ENCODE measurements around the gene UQCRC1. TPM values are rescaled to one million over a fixed set of nuclear protein-coding genes. Genes with fewer than 3 reads are reported as not detected.
A peak's percentile ranks its signal among the peaks of the same experiment; 100 is the strongest.

UQCRC1 gene
- total RNA-seq = 100 to 1,000 TPM; 167 to 170 TPM

GRCh38 chr3:48609088-48610005 lies at the start of gene UQCRC1:
TSS of gene UQCRC1 (minus strand) at chr3:48609646. CDS start at chr3:48609620, 26 bp downstream.
- H3K4me1 Mint-ChIP-seq = peaks cover 31% of the 10 kb centered on the region
- H3K36me3 Mint-ChIP-seq (ENCODE audit: low read depth) = peaks cover 29% of the 10 kb centered on the region
- ChIA-PET POLR2A (interaction anchor here (0.8 to 1.5 kb wide), 4 partner anchors 10 to 363 kb away, joined by 3 to 9 read pairs (median 3); partner anchors contain the start of gene SLC26A6), CTCF (interaction anchor here (0.6 to 4.8 kb wide), 9 partner anchors 8 to 208 kb away, joined by 3 to 27 read pairs (median 4); partner anchors contain the start of genes CELSR3, SLC26A6 and TMEM89)
- no peaks in the 10 kb centered on the region for H3K9me3 Mint-ChIP-seq
- peak within 1 kb of the TSS; percentile 95 for H3K27ac Mint-ChIP-seq
- H3K27me3 Mint-ChIP-seq = no peaks in the 10 kb centered on the region
- peak; percentile 94 for DNase-seq
- peak within 1 kb of the TSS; percentile 99 for H3K4me3 Mint-ChIP-seq

DNA sequence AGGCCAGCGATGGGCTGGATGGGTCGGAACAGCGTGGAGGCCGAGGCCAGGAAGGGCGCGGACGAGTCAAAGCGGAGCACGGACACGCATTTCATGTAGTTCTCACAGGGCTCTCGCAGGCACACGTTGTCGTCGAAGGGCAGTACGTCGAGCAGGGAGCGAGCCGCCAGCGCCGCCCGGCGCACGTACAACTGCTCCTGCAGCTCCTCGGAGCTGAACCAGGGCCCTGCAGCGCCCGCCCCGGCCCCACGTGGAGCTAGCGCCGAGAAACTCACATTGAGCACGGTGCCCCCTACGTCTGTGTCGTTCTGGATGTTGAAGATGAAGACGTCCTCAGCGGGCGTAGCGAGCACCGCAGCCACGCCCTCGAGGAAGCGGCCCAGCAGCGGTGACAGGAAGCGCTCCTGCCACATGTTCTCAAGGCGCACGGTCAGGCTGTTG lies 47.4 kb upstream of the UQCRC1 start:
- POLR2A ChIA-PET = interaction anchor here (1.1 to 2.6 kb wide), 4 partner anchors 17 to 184 kb away, joined by 5 to 11 read pairs (median 6); partner anchors contain the start of genes IP6K2 and SLC26A6
- H3K27ac Mint-ChIP-seq = peak overlapping the region; percentile 72
- peaks cover 31% of the 10 kb centered on the region for H3K4me1 Mint-ChIP-seq
- peak; percentile 47 for DNase-seq
- H3K9me3 Mint-ChIP-seq = no peaks in the 10 kb centered on the region
- peak overlapping the region; percentile 68 for H3K4me3 Mint-ChIP-seq
- H3K36me3 Mint-ChIP-seq (ENCODE audit: low read depth) = peaks cover 3% of the 10 kb centered on the region
- CTCF ChIA-PET = interaction anchor here (0.8 to 2.3 kb wide), 4 partner anchors 12 to 256 kb away, joined by 3 to 12 read pairs (median 3); partner anchors contain the start of gene SLC26A6
- no peaks in the 10 kb centered on the region for H3K27me3 Mint-ChIP-seq

- H3K4me1 Mint-ChIP-seq = peaks cover 27% of the 10 kb centered on the region
- peak overlapping the region; percentile 78 for H3K27ac Mint-ChIP-seq
- ChIA-PET CTCF (interaction anchor here (0.6 to 2.3 kb wide), 5 partner anchors 8 to 58 kb away, joined by 3 to 12 read pairs (median 3); partner anchors contain the start of gene SLC26A6), POLR2A (interaction anchor here (1.1 to 2.6 kb wide), 4 partner anchors 18 to 184 kb away, joined by 5 to 11 read pairs (median 6); partner anchors contain the start of genes IP6K2 and SLC26A6)
- H3K9me3 Mint-ChIP-seq = no peaks in the 10 kb centered on the region
- peak; percentile 88 for DNase-seq
- H3K27me3 Mint-ChIP-seq = no peaks in the 10 kb centered on the region
- peaks cover 3% of the 10 kb centered on the region for H3K36me3 Mint-ChIP-seq (ENCODE audit: low read depth)
- peak overlapping the region; percentile 70 for H3K4me3 Mint-ChIP-seq
These were observed 46.8 kb upstream of the UQCRC1 start for GRCh38 chr3:48656061-48656840.

DNA sequence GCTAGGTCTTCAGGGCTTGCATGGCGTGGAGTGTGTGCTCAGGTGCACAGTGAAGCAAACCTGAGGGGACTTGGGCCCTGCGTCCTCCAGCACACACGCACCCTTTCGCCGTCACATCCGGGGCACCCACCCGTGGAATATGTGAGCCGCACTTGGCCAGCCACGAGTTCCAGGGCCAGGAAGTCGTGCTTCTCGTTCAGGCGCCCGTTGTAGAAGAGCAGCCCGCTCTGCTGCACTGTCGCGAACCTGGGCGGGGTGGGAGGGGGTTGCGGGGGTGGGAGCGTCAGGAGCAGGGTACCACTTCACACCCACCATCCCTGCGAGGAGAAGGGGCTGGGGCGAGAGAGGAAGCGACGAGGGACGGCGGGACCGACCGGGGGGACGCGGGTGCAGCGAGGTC lies 46.2 kb upstream of the UQCRC1 start:
- no peaks in the 10 kb centered on the region for H3K27me3 Mint-ChIP-seq
- CTCF ChIA-PET = interaction anchor here (0.6 to 1.0 kb wide), 2 partner anchors 9 to 15 kb away, joined by 3 to 4 read pairs; no protein-coding TSS in a partner anchor
- POLR2A ChIA-PET = interaction anchor here (1.1 to 2.6 kb wide), 3 partner anchors 16 to 183 kb away, joined by 5 to 11 read pairs (median 5); partner anchors contain the start of gene SLC26A6
- peaks cover 27% of the 10 kb centered on the region for H3K4me1 Mint-ChIP-seq
- peaks cover 3% of the 10 kb centered on the region for H3K36me3 Mint-ChIP-seq (ENCODE audit: low read depth)
- peak overlapping the region; percentile 78 for H3K27ac Mint-ChIP-seq
- H3K9me3 Mint-ChIP-seq = no peaks in the 10 kb centered on the region
- peak; percentile 70 for DNase-seq
- H3K4me3 Mint-ChIP-seq = peak overlapping the region; percentile 70

DNA sequence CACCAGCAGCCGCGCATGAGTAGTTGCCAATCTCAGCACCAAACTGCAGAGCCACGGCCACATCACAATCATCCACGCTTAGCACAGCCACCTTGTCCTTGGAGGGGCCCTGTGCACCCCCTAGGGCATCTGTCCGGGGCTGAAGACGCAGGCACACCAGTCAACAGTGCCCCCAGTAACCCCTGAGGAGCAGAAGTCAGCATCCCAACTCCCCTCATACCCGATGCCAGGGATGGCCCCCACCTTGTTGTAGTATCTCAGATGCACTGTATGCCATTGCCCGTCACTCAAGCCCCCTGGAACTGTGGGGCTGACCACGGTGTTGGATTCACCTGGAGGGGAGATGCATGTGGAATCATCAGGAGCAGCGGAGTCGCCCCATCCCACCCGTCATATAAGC lies 45.6 kb upstream of the UQCRC1 start:
- DNase-seq = no peak
- CTCF ChIA-PET = interaction anchor here (1.0 kb wide), 1 partner anchor 9 kb away, joined by 3 read pairs; no protein-coding TSS in a partner anchor
- POLR2A ChIA-PET = interaction anchor here (1.1 to 2.6 kb wide), 2 partner anchors 16 to 20 kb away, joined by 5 to 11 read pairs; partner anchors contain the start of gene SLC26A6
- Mint-ChIP-seq H3K4me3 (peak overlapping the region; percentile 70), H3K9me3 (no peaks in the 10 kb centered on the region), H3K4me1 (peaks cover 27% of the 10 kb centered on the region), H3K36me3 (ENCODE audit: low read depth) (peaks cover 3% of the 10 kb centered on the region), H3K27ac (peak overlapping the region; percentile 71), H3K27me3 (no peaks in the 10 kb centered on the region)

- no peak overlapping the region for H3K4me3 Mint-ChIP-seq
- no peak for DNase-seq
- CTCF ChIA-PET = interaction anchor here (1.6 kb wide), 1 partner anchor 17 kb away, joined by 4 read pairs; the partner anchor contains the start of gene SLC26A6
These were observed 43.7 kb upstream of the UQCRC1 start for GRCh38 chr3:48652923-48653715.

GRCh38 chr3:48651771-48652170 lies 42.3 kb upstream of the UQCRC1 start:
- H3K4me1 Mint-ChIP-seq = peaks cover 16% of the 10 kb centered on the region
- H3K36me3 Mint-ChIP-seq (ENCODE audit: low read depth) = peaks cover 3% of the 10 kb centered on the region
- H3K27ac Mint-ChIP-seq = no peak overlapping the region
- H3K27me3 Mint-ChIP-seq = no peaks in the 10 kb centered on the region
- no peaks in the 10 kb centered on the region for H3K9me3 Mint-ChIP-seq
- POLR2A ChIA-PET = no interaction called here
- no peak overlapping the region for H3K4me3 Mint-ChIP-seq
- DNase-seq = no peak
- CTCF ChIA-PET = no interaction called here

More at GRCh38 chr3:48652923-48653715, 43.7 kb upstream of the UQCRC1 start:
- Mint-ChIP-seq H3K27me3 (no peaks in the 10 kb centered on the region), H3K36me3 (ENCODE audit: low read depth) (peaks cover 3% of the 10 kb centered on the region), H3K27ac (no peak overlapping the region), H3K9me3 (no peaks in the 10 kb centered on the region), H3K4me1 (peaks cover 27% of the 10 kb centered on the region)
- POLR2A ChIA-PET = interaction anchor here (1.1 to 1.8 kb wide), 3 partner anchors 18 to 213 kb away, joined by 3 to 12 read pairs (median 3); partner anchors contain the start of genes CCDC51, SLC26A6, TMA7 and UQCRC1

- peaks cover 14% of the 10 kb centered on the region for H3K4me1 Mint-ChIP-seq
- POLR2A ChIA-PET = no interaction called here
- no peak overlapping the region for H3K27ac Mint-ChIP-seq
- H3K9me3 Mint-ChIP-seq = no peaks in the 10 kb centered on the region
- CTCF ChIA-PET = no interaction called here
- DNase-seq = no peak
- H3K36me3 Mint-ChIP-seq (ENCODE audit: low read depth) = peaks cover 3% of the 10 kb centered on the region
- no peaks in the 10 kb centered on the region for H3K27me3 Mint-ChIP-seq
- H3K4me3 Mint-ChIP-seq = no peak overlapping the region
These were observed 41.3 kb upstream of the UQCRC1 start for GRCh38 chr3:48650723-48651122.

GRCh38 chr3:48648188-48648850 lies 38.9 kb upstream of the UQCRC1 start:
- no peak overlapping the region for H3K4me3 Mint-ChIP-seq
- no peak for DNase-seq
- no peak overlapping the region for H3K27ac Mint-ChIP-seq
- no peaks in the 10 kb centered on the region for H3K4me1 Mint-ChIP-seq
- no peaks in the 10 kb centered on the region for H3K27me3 Mint-ChIP-seq
- ChIA-PET CTCF (no interaction called here), POLR2A (interaction anchor here (0.8 kb wide), 1 partner anchor 26 kb away, joined by 3 read pairs; no protein-coding TSS in a partner anchor)
- no peaks in the 10 kb centered on the region for H3K9me3 Mint-ChIP-seq
- peaks cover 3% of the 10 kb centered on the region for H3K36me3 Mint-ChIP-seq (ENCODE audit: low read depth)

DNA sequence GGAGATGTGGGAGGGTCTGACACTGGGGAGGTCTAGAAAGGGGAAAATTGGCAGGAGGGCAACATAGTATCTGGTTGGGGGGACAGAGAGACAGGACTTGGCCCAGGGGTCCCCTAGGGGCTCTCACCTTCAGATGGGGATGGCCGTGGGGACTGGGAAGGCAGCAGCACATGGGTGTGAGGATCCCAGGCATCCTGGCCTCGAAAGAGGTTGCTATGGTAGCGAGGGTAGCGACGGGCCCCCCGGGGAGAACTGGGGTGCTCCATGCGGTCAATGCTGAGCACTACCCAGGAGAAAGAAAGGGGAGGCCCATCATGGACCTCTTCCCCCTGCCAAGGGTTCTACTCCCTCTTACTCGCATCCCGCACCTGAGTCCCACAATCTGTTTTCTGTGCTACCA lies 38.3 kb upstream of the UQCRC1 start:
- no peak overlapping the region for H3K27ac Mint-ChIP-seq
- CTCF ChIA-PET = no interaction called here
- no peaks in the 10 kb centered on the region for H3K9me3 Mint-ChIP-seq
- H3K27me3 Mint-ChIP-seq = no peaks in the 10 kb centered on the region
- no peaks in the 10 kb centered on the region for H3K4me1 Mint-ChIP-seq
- H3K36me3 Mint-ChIP-seq (ENCODE audit: low read depth) = peaks cover 1% of the 10 kb centered on the region
- H3K4me3 Mint-ChIP-seq = no peak overlapping the region
- no peak for DNase-seq
- POLR2A ChIA-PET = no interaction called here
